COLO829 (cell line): ENCODE data around the gene ADGRL4.
"Not testable (repeated sequence)": the region's sequence is repeated elsewhere in the genome, so short reads cannot be mapped to it uniquely, and the experiment has no call there.

ENCODE experiments used
- DNase-seq: peaks from one replicate; pipeline ENCODE4 v3.0.0; 2012; ENCODE audit warnings: low spot score

ADGRL4 gene

GRCh38 chr1:78916986-78917385, 89.5 kb downstream of the ADGRL4 start:
- no peak for DNase-seq

GRCh38 chr1:78913950-78914349, 92.6 kb downstream of the ADGRL4 start:
- DNase-seq: no peak

- DNase-seq: no peak
These were observed 94.3 kb downstream of the ADGRL4 start for GRCh38 chr1:78911956-78912880.

- no peak for DNase-seq
These were observed 103.9 kb downstream of the ADGRL4 start for GRCh38 chr1:78902641-78903040.

- no peak for DNase-seq
These were observed 111.7 kb downstream of the ADGRL4 start for GRCh38 chr1:78894811-78895210.

GRCh38 chr1:78892260-78892840, 114.2 kb downstream of the ADGRL4 start:
- no peak for DNase-seq

- no peak for DNase-seq
These were observed 119.1 kb downstream of the ADGRL4 start for GRCh38 chr1:78887458-78887857.

GRCh38 chr1:78884685-78885452, 121.7 kb downstream of the ADGRL4 start:
- DNase-seq: peak; percentile 15

- DNase-seq: no peak
These were observed 126.3 kb downstream of the ADGRL4 start for GRCh38 chr1:78880223-78880622.

GRCh38 chr1:78875986-78876385, 130.5 kb downstream of the ADGRL4 start:
- DNase-seq: not testable (repeated sequence)

- DNase-seq: not testable (repeated sequence)
These were observed 133.7 kb downstream of the ADGRL4 start for GRCh38 chr1:78872801-78873200.

- no peak for DNase-seq
These were observed 135.3 kb downstream of the ADGRL4 start for GRCh38 chr1:78871249-78871648.

GRCh38 chr1:78869136-78869535, 137.4 kb downstream of the ADGRL4 start:
- no peak for DNase-seq

GRCh38 chr1:78864175-78864574, 142.4 kb downstream of the ADGRL4 start:
- DNase-seq: no peak

- no peak for DNase-seq
These were observed 150.4 kb downstream of the ADGRL4 start for GRCh38 chr1:78856096-78856495.

GRCh38 chr1:78855258-78855657, 151.3 kb downstream of the ADGRL4 start:
- DNase-seq: no peak

- no peak for DNase-seq
These were observed 152.0 kb downstream of the ADGRL4 start for GRCh38 chr1:78854556-78854955.

GRCh38 chr1:78843546-78843945, 163.0 kb downstream of the ADGRL4 start:
- no peak for DNase-seq

- no peak for DNase-seq
These were observed 163.4 kb downstream of the ADGRL4 start for GRCh38 chr1:78843111-78843510.

GRCh38 chr1:78840453-78841271, 165.9 kb downstream of the ADGRL4 start:
- no peak for DNase-seq
